GM12878 (cell line): ENCODE results near the gene PPP1R37. TPM values are rescaled to one million over a fixed set of nuclear protein-coding genes. Genes with fewer than 3 reads are reported as not detected.

Experiments used
- CEBPZ ChIP-seq: fragments of 150-350 bp; IDR thresholded peaks from 2 replicates; pipeline ENCODE4 v1.6.1; 2016; ENCODE audit warnings: low read depth, low read length
- EP300 ChIP-seq, 2 experiments: fragments of 150-350 bp in 1 of 2; IDR thresholded peaks; 2 replicates each; pipeline ENCODE4 v1.6.1; 2011 to 2012; ENCODE audit warnings: low read depth in 2 of 2, low read length in 2 of 2, borderline replicate concordance in 1 of 2, improper control_type of control experiment in 1 of 2, inconsistent platforms in 1 of 2; ENCODE audit not compliant: control insufficient read depth in 1 of 2
- JUNB ChIP-seq: IDR thresholded peaks from 2 replicates; pipeline ENCODE4 v1.6.1; 2016; ENCODE audit warnings: antibody characterized with exemption, mild to moderate bottlenecking
- POLR2AphosphoS5 ChIP-seq: IDR thresholded peaks from 2 replicates; pipeline ENCODE4 v1.6.1; 2011; ENCODE audit warnings: mild to moderate bottlenecking, low read length, inconsistent platforms
- RCOR1 ChIP-seq: conservative IDR thresholded peaks from 2 replicates; pipeline ENCODE4 v1.6.1; 2012; ENCODE audit warnings: low read depth, low read length, improper control_type of control experiment
- polyA plus RNA-seq, 11 experiments: library from polyadenylated mRNA; depleted of rRNA in 4 of 11; unstranded in 6 of 11; stranded (reverse) in 5 of 11; fragments of >200 nt; fragmentation: Nextera tagmentation in 4 of 11; fragmentation: Illumina TruSeq in 1 of 11; extraction: Ambion mirVana in 4 of 11; extraction: Trizol in 1 of 11; gene quantifications; 1 replicate in 1 of 11; 2 replicates in 10 of 11; pipeline versions ENCODE4 v1.2.1 to v1.2.3, GENCODE V29; 2011 to 2016; ENCODE audit warnings: inconsistent platforms in 2 of 11, missing spikeins in 2 of 11, low read depth in 1 of 11
- total RNA-seq, 4 experiments: library from RNA; depleted of rRNA in 3 of 4; stranded (reverse); fragments of >200 nt in 3 of 4; fragmentation: Illumina TruSeq in 1 of 4; extraction: Trizol in 1 of 4; gene quantifications; 2 replicates each; pipeline versions ENCODE4 v1.2.1 to v1.2.3, GENCODE V29; 2013 to 2021

Gene PPP1R37
- total and polyA plus RNA-seq, 10 of the 15 experiments (the other 5 are each of a cell fraction or from before 2014, with no cell fraction given) = 0.09 to 21.3 (median 5.1) TPM; not detected in 1

DNA sequence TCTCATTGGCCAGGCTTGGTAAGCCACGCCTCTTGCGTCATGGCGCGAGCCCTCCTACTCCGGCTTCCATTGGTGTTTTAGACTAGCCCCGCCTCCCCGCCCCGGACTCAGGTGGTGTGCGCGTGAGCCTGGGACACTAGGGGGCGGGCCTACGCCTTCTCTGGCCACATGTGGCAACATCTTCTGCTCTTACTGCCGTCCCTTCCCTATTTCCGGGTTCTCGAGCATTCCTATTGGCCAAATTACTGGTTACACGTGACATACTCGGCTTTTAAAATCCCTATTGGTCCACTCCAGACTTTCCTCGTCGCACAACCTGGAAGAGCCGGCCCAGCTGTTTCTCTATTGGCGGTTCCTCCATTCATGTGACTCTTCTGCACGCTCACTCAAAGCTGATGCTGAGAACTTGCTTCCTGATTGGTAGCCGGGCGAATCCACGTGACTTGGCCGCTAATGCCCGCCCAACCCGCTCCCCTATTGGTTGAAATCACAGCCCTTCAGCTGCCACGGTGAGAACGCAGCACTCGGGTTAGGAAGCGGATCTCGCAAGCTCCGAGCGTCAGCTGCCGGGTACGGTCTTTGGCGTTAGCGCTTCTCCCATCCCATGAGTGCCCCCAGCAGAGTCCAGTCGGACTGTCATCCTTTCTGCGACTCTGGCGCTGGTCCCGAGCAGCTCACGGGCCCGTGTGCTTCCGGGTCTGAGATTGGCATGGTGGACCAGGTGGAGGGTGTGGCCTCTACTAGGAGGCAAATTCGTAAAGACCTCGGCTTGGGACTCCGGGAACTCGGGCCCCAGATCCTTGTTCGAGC is 85.5 kb downstream of the PPP1R37 start, which contains the start of gene BLOC1S3 (continued):
- TF ChIP-seq CEBPZ = peak; percentile 69
- no peak for TF ChIP-seq JUNB
- TF ChIP-seq RCOR1 = no peak
- TF ChIP-seq POLR2AphosphoS5 = peak; percentile 82
- no peak for TF ChIP-seq EP300 (IDR thresholded peaks at IDR 0.05; ENCODE audit: borderline replicate concordance in 1 of 2, control insufficient read depth in 1 of 2, low read depth in 2 of 2, low read length in 2 of 2)
- TF ChIP-seq, all 136 proteins: peak for 48
